ENCODE measurements around the gene PDZRN4. TPM values are rescaled to one million over a fixed set of nuclear protein-coding genes. Genes with fewer than 3 reads are reported as not detected.

The PDZRN4 gene
- 1 to 10 TPM in 1 of 6 donors, under 1 TPM in 4, not detected in 1; 0.17 to 1.3 (median 0.61) TPM for total RNA-seq

DNA sequence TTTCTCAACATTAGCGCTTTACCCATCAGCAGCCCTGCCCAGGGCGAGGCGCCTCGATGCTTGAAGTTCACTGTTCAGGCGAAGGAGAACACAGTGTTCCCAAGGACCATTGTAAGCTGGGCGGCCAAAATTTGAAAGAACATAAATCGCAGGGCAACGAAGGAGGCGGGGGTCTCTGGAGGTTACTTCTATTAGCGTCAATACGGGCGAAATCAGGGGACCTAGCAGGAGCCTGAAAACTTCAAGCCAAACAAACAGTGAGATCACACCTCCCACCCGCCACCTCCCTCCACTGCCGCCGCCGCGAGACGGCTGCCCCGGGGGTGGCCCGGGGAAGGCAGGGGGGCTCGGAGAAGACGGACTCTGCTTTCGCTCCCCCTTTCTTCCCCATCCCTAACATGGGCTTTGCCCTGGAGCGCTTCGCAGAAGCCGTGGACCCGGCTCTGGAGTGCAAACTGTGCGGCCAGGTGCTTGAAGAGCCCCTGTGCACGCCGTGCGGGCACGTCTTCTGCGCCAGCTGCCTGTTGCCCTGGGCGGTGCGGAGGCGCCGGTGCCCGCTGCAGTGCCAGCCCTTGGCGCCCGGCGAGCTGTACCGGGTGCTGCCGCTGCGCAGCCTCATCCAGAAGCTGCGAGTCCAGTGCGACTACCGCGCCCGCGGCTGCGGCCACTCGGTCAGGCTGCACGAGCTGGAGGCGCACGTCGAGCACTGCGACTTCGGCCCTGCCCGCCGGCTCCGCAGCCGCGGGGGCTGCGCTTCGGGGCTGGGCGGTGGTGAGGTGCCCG is at the start of gene PDZRN4:
PDZRN4 (plus strand) TSS at position 263 of the 783 bp plus-strand sequence.
- Histone ChIP-seq H3K36me3 (no peaks in the 10 kb centered on the region), H3K4me3 (peak within 1 kb of the TSS; percentile 20 to 47 (median 32)), H3K4me1 (peaks cover 13 to 25% (median 15%) of the 10 kb centered on the region in 4 donors), H3K9me3 (no peaks in the 10 kb centered on the region), H3K27me3 (peaks cover 0 to 20% (median 8%) of the 10 kb centered on the region in 4 donors), H3K27ac (peak within 1 kb of the TSS in 1 of 4 donors; percentile 36)
- 10 to 25% methylated on average over 10 to 44 of the region's 67 CpGs for WGBS, 2 donors
- ATAC-seq (ENCODE audit: low FRiP score in 2 of 2) (peak; percentile 46 to 61), DNase-seq (peak in 1 of 2 donors; percentile 87)
- no peak for TF ChIP-seq POLR2AphosphoS5 (IDR thresholded peaks at IDR 0.05)
- no peak for TF ChIP-seq EP300 (IDR thresholded peaks at IDR 0.05)
- TF ChIP-seq, protein P1, sequence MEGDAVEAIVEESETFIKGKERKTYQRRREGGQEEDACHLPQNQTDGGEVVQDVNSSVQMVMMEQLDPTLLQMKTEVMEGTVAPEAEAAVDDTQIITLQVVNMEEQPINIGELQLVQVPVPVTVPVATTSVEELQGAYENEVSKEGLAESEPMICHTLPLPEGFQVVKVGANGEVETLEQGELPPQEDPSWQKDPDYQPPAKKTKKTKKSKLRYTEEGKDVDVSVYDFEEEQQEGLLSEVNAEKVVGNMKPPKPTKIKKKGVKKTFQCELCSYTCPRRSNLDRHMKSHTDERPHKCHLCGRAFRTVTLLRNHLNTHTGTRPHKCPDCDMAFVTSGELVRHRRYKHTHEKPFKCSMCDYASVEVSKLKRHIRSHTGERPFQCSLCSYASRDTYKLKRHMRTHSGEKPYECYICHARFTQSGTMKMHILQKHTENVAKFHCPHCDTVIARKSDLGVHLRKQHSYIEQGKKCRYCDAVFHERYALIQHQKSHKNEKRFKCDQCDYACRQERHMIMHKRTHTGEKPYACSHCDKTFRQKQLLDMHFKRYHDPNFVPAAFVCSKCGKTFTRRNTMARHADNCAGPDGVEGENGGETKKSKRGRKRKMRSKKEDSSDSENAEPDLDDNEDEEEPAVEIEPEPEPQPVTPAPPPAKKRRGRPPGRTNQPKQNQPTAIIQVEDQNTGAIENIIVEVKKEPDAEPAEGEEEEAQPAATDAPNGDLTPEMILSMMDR (IDR thresholded peaks at IDR 0.05): no peak
- TF ChIP-seq POLR2A (IDR thresholded peaks at IDR 0.05): no peak

DNA sequence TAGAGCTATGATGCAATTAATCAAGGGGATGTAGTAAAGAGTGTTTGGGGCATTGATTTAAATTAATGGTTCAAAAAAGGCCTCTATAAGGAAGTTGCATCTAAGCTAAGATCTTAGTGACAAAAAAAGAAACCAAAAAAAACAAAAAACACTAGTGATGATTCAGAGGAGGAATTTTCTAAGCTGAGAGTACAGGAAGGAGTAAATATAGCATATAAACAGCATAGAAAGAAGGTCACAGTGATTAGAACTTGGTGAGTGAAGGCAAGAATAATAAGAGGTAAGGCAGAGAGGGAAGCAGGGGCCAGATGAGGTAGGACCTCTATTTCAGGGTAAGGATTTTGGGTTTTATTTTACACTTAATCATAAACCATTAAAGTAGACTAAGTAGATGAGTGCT is 48.0 kb upstream of the PDZRN4 start:
- no peak overlapping the region for H3K4me3 ChIP-seq
- H3K27me3 ChIP-seq: no peaks in the 10 kb centered on the region
- no peaks in the 10 kb centered on the region for H3K4me1 ChIP-seq
- no peak for DNase-seq
- H3K36me3 ChIP-seq: no peaks in the 10 kb centered on the region
- peaks cover 0 to 3% (median 0%) of the 10 kb centered on the region in 4 donors for H3K9me3 ChIP-seq
- no peak for TF ChIP-seq POLR2AphosphoS5 (IDR thresholded peaks at IDR 0.05)
- no peak overlapping the region for H3K27ac ChIP-seq
- no peak for ATAC-seq (ENCODE audit: low FRiP score in 2 of 2)

DNA sequence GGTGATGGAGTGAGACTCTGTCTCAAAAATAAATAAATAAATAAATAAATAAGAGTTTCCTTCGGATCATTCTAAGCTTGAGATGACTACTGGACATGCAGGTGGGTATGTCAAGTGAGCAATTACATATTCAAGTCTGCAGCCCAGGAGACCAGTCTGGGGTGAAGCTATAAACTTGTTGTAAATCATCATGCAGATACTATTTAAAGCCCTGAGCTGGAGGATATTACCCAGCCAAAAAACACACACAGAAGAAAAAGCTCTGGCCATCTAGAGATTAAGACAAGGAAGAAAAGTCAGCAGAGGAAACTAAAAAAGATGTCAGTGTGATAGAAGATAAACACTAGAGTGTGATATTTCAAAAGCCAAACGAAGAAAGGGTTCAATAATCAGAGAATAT is 47.0 kb upstream of the PDZRN4 start:
- Histone ChIP-seq H3K27me3 (no peaks in the 10 kb centered on the region), H3K4me1 (no peaks in the 10 kb centered on the region), H3K4me3 (no peak overlapping the region), H3K9me3 (peaks cover 0 to 3% (median 0%) of the 10 kb centered on the region in 4 donors), H3K36me3 (no peaks in the 10 kb centered on the region), H3K27ac (no peak overlapping the region)
- DNase-seq (no peak), ATAC-seq (ENCODE audit: low FRiP score in 2 of 2) (no peak)
- 62 to 76% methylated on average over 2 of the region's 2 CpGs for WGBS, 2 donors
- TF ChIP-seq EP300 (IDR thresholded peaks at IDR 0.05) (no peak), POLR2AphosphoS5 (IDR thresholded peaks at IDR 0.05) (no peak), POLR2A (IDR thresholded peaks at IDR 0.05) (no peak)
- TF ChIP-seq, protein P1 (IDR thresholded peaks at IDR 0.05): no peak

DNA sequence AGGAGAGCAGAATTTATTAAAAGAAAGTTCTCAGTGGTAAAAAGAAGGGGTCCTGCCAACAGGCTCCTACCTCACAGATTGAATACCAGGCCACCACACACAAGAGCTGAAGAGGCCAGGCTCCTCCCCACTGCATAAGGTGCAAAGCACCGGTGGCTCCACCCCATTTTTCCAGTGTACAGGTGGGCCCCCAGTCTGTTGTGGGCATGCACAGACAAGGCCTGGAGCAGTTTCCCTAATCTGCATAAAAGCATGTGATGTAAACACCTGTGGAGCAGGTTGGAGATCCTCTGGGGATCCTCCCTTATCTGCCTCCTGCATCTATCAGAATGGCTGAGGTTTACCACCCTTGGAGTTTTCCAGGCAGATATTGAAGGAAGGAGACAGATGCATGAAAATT is 45.7 kb upstream of the PDZRN4 start:
- no peak overlapping the region for H3K4me3 ChIP-seq
- no peaks in the 10 kb centered on the region for H3K4me1 ChIP-seq
- no peaks in the 10 kb centered on the region for H3K36me3 ChIP-seq
- TF ChIP-seq, protein P1 (IDR thresholded peaks at IDR 0.05): no peak
- TF ChIP-seq EP300 (IDR thresholded peaks at IDR 0.05): no peak
- no peak for TF ChIP-seq POLR2A (IDR thresholded peaks at IDR 0.05)
- no peak for TF ChIP-seq POLR2AphosphoS5 (IDR thresholded peaks at IDR 0.05)
- no peak overlapping the region for H3K27ac ChIP-seq
- H3K9me3 ChIP-seq: peaks cover 0 to 3% (median 0%) of the 10 kb centered on the region in 4 donors
- no peak for DNase-seq
- ATAC-seq (ENCODE audit: low FRiP score in 2 of 2): peak in 1 of 2 donors; percentile 19
- H3K27me3 ChIP-seq: no peaks in the 10 kb centered on the region
- WGBS, 2 donors: 80 to 82% methylated on average over 1 of the region's 1 CpG

DNA sequence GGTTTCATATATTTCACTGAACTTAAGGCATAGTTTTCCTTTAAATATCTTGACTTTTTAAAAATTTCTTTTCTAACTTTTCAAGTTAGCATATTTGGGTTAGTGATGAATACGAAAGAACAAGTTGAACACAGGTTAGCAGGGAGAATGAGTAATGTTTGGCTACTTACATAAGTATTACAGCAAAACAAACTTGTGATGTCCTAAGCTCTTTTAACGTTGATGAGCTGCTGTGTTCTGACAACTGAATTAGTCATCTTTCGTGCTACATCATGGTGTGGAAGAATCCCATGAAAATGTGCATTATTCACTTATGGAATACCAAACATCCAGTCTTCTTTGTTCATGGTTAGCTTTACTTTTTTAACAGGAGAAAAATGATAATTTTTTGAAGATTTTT is 36.3 kb upstream of the PDZRN4 start:
- Histone ChIP-seq H3K27me3 (no peaks in the 10 kb centered on the region), H3K9me3 (no peaks in the 10 kb centered on the region), H3K4me3 (no peak overlapping the region), H3K36me3 (no peaks in the 10 kb centered on the region), H3K4me1 (no peaks in the 10 kb centered on the region), H3K27ac (no peak overlapping the region)
- TF ChIP-seq POLR2AphosphoS5 (IDR thresholded peaks at IDR 0.05): no peak
- no peak for TF ChIP-seq POLR2A (IDR thresholded peaks at IDR 0.05)
- TF ChIP-seq, protein P1 (IDR thresholded peaks at IDR 0.05): no peak
- no peak for TF ChIP-seq EP300 (IDR thresholded peaks at IDR 0.05)
- ATAC-seq (ENCODE audit: low FRiP score in 2 of 2) (no peak), DNase-seq (no peak)
- 73 to 79% methylated on average over 3 of the region's 3 CpGs for WGBS, 2 donors
